Measurements from ENCODE around the gene DELE1. TPM values are rescaled to one million over a fixed set of nuclear protein-coding genes. Genes with fewer than 3 reads are reported as not detected.

The DELE1 gene
- total RNA-seq, 1 experiment from 2014 or later = 124 TPM

DNA sequence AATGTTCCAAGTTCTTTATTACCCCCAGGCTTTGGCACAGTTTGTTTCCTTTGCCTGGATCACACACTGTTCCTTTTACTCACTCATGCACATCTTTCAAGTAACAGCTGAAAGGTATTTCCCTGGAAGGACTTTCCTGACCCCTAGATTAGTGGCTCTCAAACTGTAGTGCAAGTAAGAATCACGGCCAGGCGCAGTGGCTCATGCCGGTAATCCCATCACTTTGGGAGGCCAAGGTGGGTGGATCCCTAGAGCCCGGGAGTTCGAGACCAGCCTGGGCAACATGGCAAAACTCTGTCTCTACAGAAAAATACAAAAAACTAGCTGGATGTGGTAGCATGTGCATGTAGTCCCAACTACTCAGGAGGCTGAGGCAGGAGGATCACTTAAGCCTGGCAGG is 19.1 kb upstream of the DELE1 start:
- H3K9me2 ChIP-seq (replicated peaks; ENCODE audit: insufficient read depth, low read length) = no peaks in the 10 kb centered on the region
- H3K79me2 ChIP-seq (ENCODE audit: low read length) = no peaks in the 10 kb centered on the region
- no peak overlapping the region for H3K27ac ChIP-seq (ENCODE audit: low read length)
- H3K27me3 ChIP-seq (ENCODE audit: low read length) = no peaks in the 10 kb centered on the region
- no peaks in the 10 kb centered on the region for H3K4me1 ChIP-seq (ENCODE audit: low read length)
- H3K4me3 ChIP-seq (ENCODE audit: low read length) = no peak overlapping the region
- DNase-seq = no peak
- H4K20me1 ChIP-seq (ENCODE audit: insufficient read depth, low read depth, low read length) = no peaks in the 10 kb centered on the region
- H2AFZ ChIP-seq (ENCODE audit: low read length) = no peak overlapping the region
- no peak overlapping the region for H3K9ac ChIP-seq (ENCODE audit: low read length)
- no peak overlapping the region for H3K4me2 ChIP-seq (ENCODE audit: low read depth, low read length, poor library complexity, severe bottlenecking)
- no peaks in the 10 kb centered on the region for H3K36me3 ChIP-seq (ENCODE audit: insufficient read depth, low read length)
- H3K9me3 ChIP-seq (ENCODE audit: low read length) = 0 out of 2 replicates have a peak, but pooled peaks cover 5% of the 10 kb centered on the region

DNA sequence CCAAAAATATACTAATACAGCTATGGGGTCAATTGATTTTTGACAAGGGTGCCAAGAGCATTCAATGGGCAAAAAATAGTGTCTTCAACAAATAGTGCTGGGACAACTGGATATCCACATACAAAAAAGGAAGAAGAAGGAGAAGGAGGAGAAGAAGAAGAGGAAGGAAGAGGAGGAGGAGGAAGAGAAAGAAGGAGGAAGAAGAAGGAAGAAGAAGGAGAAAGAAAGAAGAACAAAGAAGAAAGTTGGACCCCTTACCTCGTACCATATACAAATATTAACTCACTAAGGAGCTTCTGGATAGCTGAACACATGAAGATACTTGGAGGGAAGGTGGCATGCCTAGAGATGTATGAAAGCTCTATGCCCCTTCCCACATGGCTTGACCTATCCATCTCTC is 17.2 kb upstream of the DELE1 start:
- H3K9me3 ChIP-seq (ENCODE audit: low read length) = 0 out of 2 replicates have a peak, but pooled peaks cover 5% of the 10 kb centered on the region
- no peaks in the 10 kb centered on the region for H4K20me1 ChIP-seq (ENCODE audit: insufficient read depth, low read depth, low read length)
- no peaks in the 10 kb centered on the region for H3K4me1 ChIP-seq (ENCODE audit: low read length)
- H3K4me2 ChIP-seq (ENCODE audit: low read depth, low read length, poor library complexity, severe bottlenecking) = no peak overlapping the region
- no peak overlapping the region for H2AFZ ChIP-seq (ENCODE audit: low read length)
- H3K79me2 ChIP-seq (ENCODE audit: low read length) = no peaks in the 10 kb centered on the region
- no peak overlapping the region for H3K4me3 ChIP-seq (ENCODE audit: low read length)
- H3K9ac ChIP-seq (ENCODE audit: low read length) = no peak overlapping the region
- no peaks in the 10 kb centered on the region for H3K27me3 ChIP-seq (ENCODE audit: low read length)
- DNase-seq = no peak
- H3K9me2 ChIP-seq (replicated peaks; ENCODE audit: insufficient read depth, low read length) = no peaks in the 10 kb centered on the region
- no peak overlapping the region for H3K27ac ChIP-seq (ENCODE audit: low read length)
- H3K36me3 ChIP-seq (ENCODE audit: insufficient read depth, low read length) = no peaks in the 10 kb centered on the region

DNA sequence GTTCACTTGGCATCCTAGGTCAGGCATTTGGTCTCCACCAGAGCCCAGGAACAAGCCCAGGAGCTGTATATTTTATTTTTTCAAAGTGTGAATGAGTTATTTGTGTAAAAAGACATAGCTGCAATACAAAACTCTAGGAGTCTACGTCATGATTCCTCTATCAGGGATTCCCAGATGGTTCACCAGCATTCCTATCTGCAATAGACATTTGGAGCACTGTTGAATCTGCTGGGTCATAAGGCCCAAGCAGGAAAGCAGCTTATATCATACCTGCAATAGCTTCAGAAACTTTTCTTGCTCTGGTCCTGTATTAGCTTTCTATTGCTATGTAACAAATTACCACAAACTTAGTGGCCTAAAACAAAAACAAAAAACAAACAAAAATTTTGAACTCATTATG is 16.7 kb upstream of the DELE1 start:
- no peaks in the 10 kb centered on the region for H3K4me1 ChIP-seq (ENCODE audit: low read length)
- no peaks in the 10 kb centered on the region for H3K9me2 ChIP-seq (replicated peaks; ENCODE audit: insufficient read depth, low read length)
- H3K9me3 ChIP-seq (ENCODE audit: low read length) = 0 out of 2 replicates have a peak, but pooled peaks cover 5% of the 10 kb centered on the region
- H3K9ac ChIP-seq (ENCODE audit: low read length) = no peak overlapping the region
- no peak overlapping the region for H2AFZ ChIP-seq (ENCODE audit: low read length)
- no peak overlapping the region for H3K4me3 ChIP-seq (ENCODE audit: low read length)
- H4K20me1 ChIP-seq (ENCODE audit: insufficient read depth, low read depth, low read length) = no peaks in the 10 kb centered on the region
- H3K79me2 ChIP-seq (ENCODE audit: low read length) = no peaks in the 10 kb centered on the region
- DNase-seq = no peak
- no peaks in the 10 kb centered on the region for H3K36me3 ChIP-seq (ENCODE audit: insufficient read depth, low read length)
- H3K27ac ChIP-seq (ENCODE audit: low read length) = no peak overlapping the region
- no peaks in the 10 kb centered on the region for H3K27me3 ChIP-seq (ENCODE audit: low read length)
- no peak overlapping the region for H3K4me2 ChIP-seq (ENCODE audit: low read depth, low read length, poor library complexity, severe bottlenecking)

DNA sequence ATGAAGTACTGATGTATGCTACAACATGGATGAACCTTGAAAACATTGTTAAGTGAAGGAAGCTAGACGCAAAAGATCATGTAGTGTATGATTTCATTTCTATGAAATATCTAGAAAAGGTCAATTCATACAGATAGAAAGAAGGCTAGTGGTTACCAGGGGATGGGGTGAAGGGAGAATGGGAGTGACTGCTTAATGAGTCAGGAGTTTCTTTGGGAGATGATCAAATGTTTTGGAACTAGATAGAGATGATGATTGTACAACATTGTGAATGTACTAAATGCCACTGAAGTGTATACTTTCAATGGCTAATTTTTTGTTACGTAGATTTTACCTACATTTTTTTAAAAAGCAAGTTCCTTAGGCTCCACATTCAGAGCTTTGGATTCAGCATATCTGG is 14.9 kb upstream of the DELE1 start:
- DNase-seq = no peak
- Histone ChIP-seq H2AFZ (ENCODE audit: low read length) (no peak overlapping the region), H3K9me2 (replicated peaks; ENCODE audit: insufficient read depth, low read length) (no peaks in the 10 kb centered on the region), H3K27ac (ENCODE audit: low read length) (no peak overlapping the region), H3K9me3 (ENCODE audit: low read length) (0 out of 2 replicates have a peak, but pooled peaks cover 5% of the 10 kb centered on the region), H3K4me3 (ENCODE audit: low read length) (no peak overlapping the region), H3K4me2 (ENCODE audit: low read depth, low read length, poor library complexity, severe bottlenecking) (no peak overlapping the region), H4K20me1 (ENCODE audit: insufficient read depth, low read depth, low read length) (no peaks in the 10 kb centered on the region), H3K4me1 (ENCODE audit: low read length) (peaks cover 5% of the 10 kb centered on the region), H3K9ac (ENCODE audit: low read length) (no peak overlapping the region), H3K27me3 (ENCODE audit: low read length) (no peaks in the 10 kb centered on the region), H3K79me2 (ENCODE audit: low read length) (no peaks in the 10 kb centered on the region), H3K36me3 (ENCODE audit: insufficient read depth, low read length) (no peaks in the 10 kb centered on the region)

DNA sequence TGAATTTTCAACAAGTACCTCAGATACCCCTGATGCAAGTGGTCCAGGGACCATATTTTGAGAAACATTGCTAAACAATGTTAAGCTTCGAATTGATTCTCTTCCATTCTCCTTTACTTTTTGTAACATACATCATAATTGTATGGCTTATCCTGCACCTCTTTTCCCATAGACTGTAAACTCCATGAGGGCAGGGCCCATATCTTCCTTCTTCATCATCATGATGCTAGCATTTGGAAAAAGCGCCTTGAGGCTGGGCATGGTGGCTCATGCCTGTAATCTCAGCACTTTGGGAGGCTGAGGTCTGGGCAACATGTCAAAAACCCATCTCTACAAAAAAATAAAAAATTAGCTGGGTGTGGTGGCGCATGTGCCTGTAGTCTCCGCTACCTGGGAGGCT is 14.5 kb upstream of the DELE1 start:
- Histone ChIP-seq H3K9me2 (replicated peaks; ENCODE audit: insufficient read depth, low read length) (no peaks in the 10 kb centered on the region), H3K79me2 (ENCODE audit: low read length) (no peaks in the 10 kb centered on the region), H3K36me3 (ENCODE audit: insufficient read depth, low read length) (no peaks in the 10 kb centered on the region), H3K4me1 (ENCODE audit: low read length) (peaks cover 8% of the 10 kb centered on the region), H3K27ac (ENCODE audit: low read length) (no peak overlapping the region), H2AFZ (ENCODE audit: low read length) (no peak overlapping the region), H3K9ac (ENCODE audit: low read length) (no peak overlapping the region), H3K4me2 (ENCODE audit: low read depth, low read length, poor library complexity, severe bottlenecking) (no peak overlapping the region), H4K20me1 (ENCODE audit: insufficient read depth, low read depth, low read length) (no peaks in the 10 kb centered on the region), H3K27me3 (ENCODE audit: low read length) (no peaks in the 10 kb centered on the region), H3K4me3 (ENCODE audit: low read length) (no peak overlapping the region), H3K9me3 (ENCODE audit: low read length) (0 out of 2 replicates have a peak, but pooled peaks cover 5% of the 10 kb centered on the region)
- DNase-seq = no peak

DNA sequence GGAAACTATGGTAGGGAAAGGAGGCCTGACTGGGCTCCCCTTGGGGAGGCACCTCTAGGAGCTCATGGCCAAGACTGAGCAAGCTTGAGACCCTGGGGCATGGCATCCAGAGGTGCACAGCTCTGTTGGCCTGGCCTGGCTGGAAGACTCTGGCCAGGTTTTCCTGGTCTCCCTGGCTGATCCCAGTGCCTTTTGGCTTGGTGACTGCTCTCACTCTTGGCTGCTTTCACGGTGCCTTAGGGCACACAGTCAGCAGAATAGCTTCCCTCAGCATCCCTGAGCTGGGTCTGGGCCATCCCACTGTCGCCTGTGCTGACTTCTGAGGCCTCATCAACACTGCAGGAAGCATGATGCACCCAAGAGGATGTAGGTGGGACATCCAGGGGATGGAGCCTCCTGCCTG is 13.4 kb upstream of the DELE1 start:
- Histone ChIP-seq H3K27ac (ENCODE audit: low read length) (no peak overlapping the region), H2AFZ (ENCODE audit: low read length) (no peak overlapping the region), H3K9me2 (replicated peaks; ENCODE audit: insufficient read depth, low read length) (no peaks in the 10 kb centered on the region), H3K36me3 (ENCODE audit: insufficient read depth, low read length) (no peaks in the 10 kb centered on the region), H3K9ac (ENCODE audit: low read length) (no peak overlapping the region), H3K79me2 (ENCODE audit: low read length) (no peaks in the 10 kb centered on the region), H3K4me1 (ENCODE audit: low read length) (peaks cover 11% of the 10 kb centered on the region), H4K20me1 (ENCODE audit: insufficient read depth, low read depth, low read length) (no peaks in the 10 kb centered on the region), H3K9me3 (ENCODE audit: low read length) (0 out of 2 replicates have a peak, but pooled peaks cover 5% of the 10 kb centered on the region), H3K4me3 (ENCODE audit: low read length) (no peak overlapping the region), H3K4me2 (ENCODE audit: low read depth, low read length, poor library complexity, severe bottlenecking) (no peak overlapping the region), H3K27me3 (ENCODE audit: low read length) (no peaks in the 10 kb centered on the region)
- no peak for DNase-seq

DNA sequence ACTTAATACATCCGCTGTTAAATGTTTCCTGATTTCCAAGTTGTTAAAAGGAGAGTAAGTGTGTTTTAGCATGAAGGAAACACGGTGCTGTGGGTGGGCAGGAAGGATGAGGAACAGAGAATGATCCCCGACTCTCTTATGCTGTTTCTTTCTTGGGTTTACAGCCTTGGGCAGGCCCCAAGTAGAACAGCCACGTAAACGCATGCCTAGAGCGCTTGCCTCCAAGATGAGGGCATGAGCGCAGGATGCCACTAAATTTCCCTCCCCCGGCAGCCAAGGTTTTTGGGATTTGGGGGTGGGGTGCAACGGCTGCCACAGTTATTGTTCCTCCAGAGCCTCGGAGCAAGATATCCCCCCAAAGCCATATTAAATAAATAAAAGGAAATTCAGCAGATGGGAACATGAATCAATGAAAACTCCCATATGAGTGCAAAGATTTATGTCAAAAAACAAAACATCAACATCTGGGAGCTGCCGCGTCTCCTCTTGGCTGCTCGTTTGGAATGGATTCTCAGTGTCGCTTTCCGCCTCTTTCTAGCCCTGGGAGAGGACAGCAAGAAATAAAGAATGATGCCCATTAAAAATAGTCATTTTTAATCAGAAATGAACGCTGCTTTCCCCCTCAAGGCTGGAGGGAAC is 10.0 kb upstream of the DELE1 start:
- H3K9ac ChIP-seq (ENCODE audit: low read length) = peak overlapping the region; percentile 58
- no peaks in the 10 kb centered on the region for H3K27me3 ChIP-seq (ENCODE audit: low read length)
- H3K27ac ChIP-seq (ENCODE audit: low read length) = no peak overlapping the region
- H2AFZ ChIP-seq (ENCODE audit: low read length) = peak overlapping the region; percentile 90
- peaks cover 28% of the 10 kb centered on the region for H3K4me1 ChIP-seq (ENCODE audit: low read length)
- no peaks in the 10 kb centered on the region for H3K9me2 ChIP-seq (replicated peaks; ENCODE audit: insufficient read depth, low read length)
- H3K4me3 ChIP-seq (ENCODE audit: low read length) = peak overlapping the region; percentile 50; the same call in 1 of the 2 replicates
- no peaks in the 10 kb centered on the region for H3K79me2 ChIP-seq (ENCODE audit: low read length)
- H3K36me3 ChIP-seq (ENCODE audit: insufficient read depth, low read length) = no peaks in the 10 kb centered on the region
- peak overlapping the region; percentile 63 for H3K4me2 ChIP-seq (ENCODE audit: low read depth, low read length, poor library complexity, severe bottlenecking)
- H4K20me1 ChIP-seq (ENCODE audit: insufficient read depth, low read depth, low read length) = no peaks in the 10 kb centered on the region
- DNase-seq = no peak
- no peaks in the 10 kb centered on the region for H3K9me3 ChIP-seq (ENCODE audit: low read length)

DNA sequence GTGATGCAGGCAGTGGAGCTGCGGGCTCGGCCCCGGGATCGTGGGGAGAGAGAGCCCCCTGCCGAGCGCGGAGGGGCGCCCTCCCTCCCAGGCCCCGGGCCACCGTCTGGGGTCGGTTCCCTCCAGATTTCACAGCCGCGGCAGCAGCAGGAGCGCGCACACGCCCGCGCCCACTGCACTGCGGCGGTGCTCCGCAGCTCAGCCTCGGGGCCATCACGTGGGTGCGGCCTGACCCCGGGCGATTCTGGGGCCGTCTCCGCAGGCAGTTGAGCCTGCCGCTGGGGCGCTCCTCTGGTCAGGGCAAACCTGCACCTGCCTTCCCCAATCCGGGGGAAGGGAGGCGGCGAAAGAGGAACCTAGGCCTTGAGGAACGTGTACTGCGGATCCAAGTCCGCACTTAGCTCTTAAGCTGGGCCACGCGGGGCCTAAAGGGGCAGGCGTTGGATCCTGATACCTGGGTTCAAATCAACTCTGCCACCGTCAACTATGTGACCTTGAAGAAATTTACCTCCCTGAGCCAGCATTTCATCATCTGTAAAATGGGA is 9.4 kb upstream of the DELE1 start:
- Histone ChIP-seq H3K9me2 (replicated peaks; ENCODE audit: insufficient read depth, low read length) (no peaks in the 10 kb centered on the region), H3K36me3 (ENCODE audit: insufficient read depth, low read length) (no peaks in the 10 kb centered on the region), H3K79me2 (ENCODE audit: low read length) (no peaks in the 10 kb centered on the region), H3K9ac (ENCODE audit: low read length) (peak overlapping the region; percentile 58), H3K4me1 (ENCODE audit: low read length) (peaks cover 28% of the 10 kb centered on the region), H3K9me3 (ENCODE audit: low read length) (no peaks in the 10 kb centered on the region), H3K27me3 (ENCODE audit: low read length) (no peaks in the 10 kb centered on the region), H3K4me3 (ENCODE audit: low read length) (peak overlapping the region; percentile 50; the same call in 1 of the 2 replicates), H3K4me2 (ENCODE audit: low read depth, low read length, poor library complexity, severe bottlenecking) (peak overlapping the region; percentile 63), H2AFZ (ENCODE audit: low read length) (peak overlapping the region; percentile 90), H4K20me1 (ENCODE audit: insufficient read depth, low read depth, low read length) (no peaks in the 10 kb centered on the region), H3K27ac (ENCODE audit: low read length) (no peak overlapping the region)
- peak; percentile 53 for DNase-seq

Data from Karpas-422 (cell line).